Measurements from ENCODE around the gene LRCH1.

LRCH1 gene

DNA sequence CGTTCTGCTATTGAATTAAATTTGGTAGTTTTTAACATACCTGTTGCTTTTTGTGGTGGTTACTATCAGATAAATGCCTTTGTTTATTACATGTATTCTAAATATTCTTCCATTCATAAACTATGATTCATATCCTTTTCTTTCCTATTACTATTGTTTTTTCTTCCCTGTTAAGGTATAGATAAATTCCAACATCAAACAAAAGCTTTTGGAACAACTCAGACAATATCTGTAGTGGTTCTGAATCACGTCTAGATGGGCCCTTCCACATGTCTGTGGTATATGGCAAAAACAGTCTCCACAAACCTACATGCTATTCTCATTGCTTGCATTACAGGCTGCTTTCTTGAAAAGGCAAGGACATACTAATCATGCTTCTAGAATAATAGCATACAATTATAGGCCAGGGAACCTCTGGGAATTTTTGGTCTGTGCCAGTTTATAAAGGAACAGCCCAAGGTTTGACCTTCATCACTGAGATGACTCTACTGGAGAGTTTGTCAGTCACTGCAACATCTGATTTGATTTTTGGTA lies 6.4 kb downstream of the LRCH1 start:
- DNase-seq (ENCODE audit: low read depth): no peak
- TF ChIP-seq, protein P1, sequence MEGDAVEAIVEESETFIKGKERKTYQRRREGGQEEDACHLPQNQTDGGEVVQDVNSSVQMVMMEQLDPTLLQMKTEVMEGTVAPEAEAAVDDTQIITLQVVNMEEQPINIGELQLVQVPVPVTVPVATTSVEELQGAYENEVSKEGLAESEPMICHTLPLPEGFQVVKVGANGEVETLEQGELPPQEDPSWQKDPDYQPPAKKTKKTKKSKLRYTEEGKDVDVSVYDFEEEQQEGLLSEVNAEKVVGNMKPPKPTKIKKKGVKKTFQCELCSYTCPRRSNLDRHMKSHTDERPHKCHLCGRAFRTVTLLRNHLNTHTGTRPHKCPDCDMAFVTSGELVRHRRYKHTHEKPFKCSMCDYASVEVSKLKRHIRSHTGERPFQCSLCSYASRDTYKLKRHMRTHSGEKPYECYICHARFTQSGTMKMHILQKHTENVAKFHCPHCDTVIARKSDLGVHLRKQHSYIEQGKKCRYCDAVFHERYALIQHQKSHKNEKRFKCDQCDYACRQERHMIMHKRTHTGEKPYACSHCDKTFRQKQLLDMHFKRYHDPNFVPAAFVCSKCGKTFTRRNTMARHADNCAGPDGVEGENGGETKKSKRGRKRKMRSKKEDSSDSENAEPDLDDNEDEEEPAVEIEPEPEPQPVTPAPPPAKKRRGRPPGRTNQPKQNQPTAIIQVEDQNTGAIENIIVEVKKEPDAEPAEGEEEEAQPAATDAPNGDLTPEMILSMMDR (conservative IDR thresholded peaks at IDR 0.05; ENCODE audit: control insufficient read depth, insufficient read depth, low read depth, low read length): no peak
- no peak overlapping the region for H3K4me3 ChIP-seq (ENCODE audit: control insufficient read depth, low read depth, low read length)

DNA sequence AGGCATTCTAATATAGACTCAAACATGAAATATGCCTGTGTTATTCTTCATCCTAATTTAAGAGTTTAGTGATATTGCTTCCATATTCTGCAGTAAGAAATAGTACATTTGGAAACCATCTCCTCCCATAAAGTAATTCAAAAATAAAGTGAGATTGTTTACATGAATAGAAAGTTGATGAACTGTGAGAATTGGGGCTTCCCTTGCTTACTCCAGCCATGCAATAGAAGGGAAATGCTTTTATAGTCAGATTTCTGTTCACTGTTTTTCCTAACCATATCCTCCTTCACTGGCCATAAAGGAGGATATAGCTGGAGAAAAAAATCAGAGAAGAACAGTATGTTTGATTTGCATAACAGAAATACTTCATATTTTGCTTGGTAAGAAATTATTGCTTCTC lies 7.8 kb downstream of the LRCH1 start:
- H3K4me3 ChIP-seq (ENCODE audit: control insufficient read depth, low read depth, low read length): no peak overlapping the region
- TF ChIP-seq, protein P1 (conservative IDR thresholded peaks at IDR 0.05; ENCODE audit: control insufficient read depth, insufficient read depth, low read depth, low read length): no peak
- DNase-seq (ENCODE audit: low read depth): no peak

DNA sequence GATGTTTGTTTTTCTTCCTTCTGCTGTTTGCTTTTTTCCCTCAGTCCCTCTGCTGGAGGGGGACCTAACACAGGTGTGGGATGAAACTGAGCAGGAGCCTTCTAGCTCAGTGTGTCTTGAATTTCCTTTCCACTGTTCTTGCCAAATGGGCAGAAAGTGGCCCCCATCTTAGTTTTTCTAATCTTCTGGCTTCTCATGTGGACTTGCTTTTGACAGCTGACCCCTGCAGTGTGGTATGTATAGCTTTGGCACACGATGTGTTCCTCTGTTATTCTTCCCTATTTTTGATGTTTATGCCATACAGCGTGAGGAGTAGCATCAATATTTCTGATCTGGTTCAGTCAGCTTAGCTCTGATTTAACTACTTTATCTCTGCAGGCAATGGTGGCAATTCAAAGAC lies 8.3 kb downstream of the LRCH1 start:
- no peak overlapping the region for H3K4me3 ChIP-seq (ENCODE audit: control insufficient read depth, low read depth, low read length)
- DNase-seq (ENCODE audit: low read depth): no peak
- TF ChIP-seq, protein P1 (conservative IDR thresholded peaks at IDR 0.05; ENCODE audit: control insufficient read depth, insufficient read depth, low read depth, low read length): no peak

DNA sequence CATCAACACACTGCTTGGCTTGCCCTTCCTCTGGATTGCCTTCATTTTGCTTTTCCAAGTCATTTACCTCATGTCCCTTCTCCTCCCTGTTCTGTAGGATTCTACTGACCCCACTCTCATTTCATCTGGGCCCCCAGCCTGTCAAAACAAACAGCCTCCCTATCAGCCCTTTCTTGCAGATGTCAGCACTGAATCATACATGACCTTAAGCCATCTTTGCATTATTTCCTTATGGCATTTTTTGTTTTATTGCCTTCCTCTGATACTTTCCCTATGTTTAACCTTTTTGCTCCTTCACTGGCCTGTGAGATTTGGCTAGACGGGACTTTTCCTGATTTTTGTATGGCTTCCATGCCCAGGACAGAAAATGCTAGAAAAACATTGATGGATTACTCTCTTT lies 8.7 kb downstream of the LRCH1 start:
- TF ChIP-seq, protein P1 (conservative IDR thresholded peaks at IDR 0.05; ENCODE audit: control insufficient read depth, insufficient read depth, low read depth, low read length): no peak
- DNase-seq (ENCODE audit: low read depth): no peak
- H3K4me3 ChIP-seq (ENCODE audit: control insufficient read depth, low read depth, low read length): no peak overlapping the region

DNA sequence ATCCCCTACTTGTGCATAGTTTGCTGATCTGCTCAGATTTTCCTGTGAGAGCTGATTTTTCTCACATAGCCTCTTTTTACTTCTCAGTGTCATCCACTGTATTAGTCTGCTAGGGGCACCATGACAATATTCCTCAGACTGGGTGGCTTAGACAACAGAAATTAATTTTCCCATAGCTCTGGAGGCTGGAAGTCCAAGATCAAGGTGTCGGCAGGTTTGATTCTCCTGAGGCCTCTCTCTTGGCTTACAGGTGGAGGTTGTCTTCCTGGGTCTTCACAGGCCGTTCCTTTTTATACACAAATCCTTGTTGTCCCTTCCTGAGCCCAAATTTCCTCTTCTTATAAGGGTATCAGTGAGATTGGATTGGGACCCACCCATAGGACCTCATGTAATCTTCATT lies 9.2 kb downstream of the LRCH1 start:
- H3K4me3 ChIP-seq (ENCODE audit: control insufficient read depth, low read depth, low read length): no peak overlapping the region
- no peak for DNase-seq (ENCODE audit: low read depth)
- TF ChIP-seq, protein P1 (conservative IDR thresholded peaks at IDR 0.05; ENCODE audit: control insufficient read depth, insufficient read depth, low read depth, low read length): no peak

DNA sequence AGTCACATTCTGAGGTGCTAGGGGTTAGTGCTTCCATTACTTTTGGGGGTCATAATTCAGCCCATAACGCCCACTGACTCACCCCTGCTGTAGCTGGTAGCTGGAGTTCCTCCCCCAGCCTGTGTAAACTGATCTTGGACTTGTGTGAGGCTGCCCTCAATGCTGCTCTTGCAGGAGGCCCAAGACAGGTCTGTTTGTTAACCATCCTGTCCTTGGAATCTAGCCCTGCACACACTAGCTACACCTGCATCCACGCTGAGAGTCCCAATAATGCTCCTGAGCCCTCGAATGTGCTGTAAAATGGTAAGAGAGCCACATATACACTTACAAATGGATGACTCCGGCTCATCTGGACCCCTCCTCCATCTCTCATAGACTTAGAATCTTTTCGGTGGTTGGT lies 9.6 kb downstream of the LRCH1 start:
- TF ChIP-seq, protein P1 (conservative IDR thresholded peaks at IDR 0.05; ENCODE audit: control insufficient read depth, insufficient read depth, low read depth, low read length): no peak
- no peak overlapping the region for H3K4me3 ChIP-seq (ENCODE audit: control insufficient read depth, low read depth, low read length)
- no peak for DNase-seq (ENCODE audit: low read depth)

Data from fibroblast of mammary gland (primary cell).